HG02884 (cell line): Measurements from ENCODE around the gene EIF2S2.

Experiments
- ATAC-seq: cut with Tn5 transposase; IDR thresholded peaks from one replicate; pipeline ENCODE4 v1.9.1; 2021; ENCODE audit warnings: mild to moderate bottlenecking, moderate library complexity; ENCODE audit not compliant: unreplicated experiment

Gene EIF2S2

GRCh38 chr20:34066476-34067090 lies 45.5 kb downstream of the EIF2S2 start:
- ATAC-seq, result no peak

DNA sequence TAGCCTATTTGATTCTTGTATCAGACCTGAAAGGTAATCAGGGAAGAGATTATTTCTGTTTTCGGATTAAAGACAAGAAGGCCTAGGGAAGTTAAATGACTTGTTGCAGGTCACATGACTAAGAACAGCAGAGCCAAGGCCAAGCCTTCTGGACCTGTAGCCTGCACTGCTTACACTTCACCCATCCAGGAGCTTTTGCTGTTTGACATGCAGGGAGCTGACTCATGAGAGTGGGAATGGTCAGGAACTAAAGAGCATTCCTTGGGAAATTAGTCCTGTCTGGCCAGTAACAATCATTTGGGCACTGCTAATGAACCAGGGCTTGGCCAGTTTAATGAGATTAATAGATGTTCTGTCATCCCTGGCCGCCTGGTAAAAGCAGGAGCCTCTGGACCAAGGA lies 46.8 kb downstream of the EIF2S2 start:
- no peak for ATAC-seq

DNA sequence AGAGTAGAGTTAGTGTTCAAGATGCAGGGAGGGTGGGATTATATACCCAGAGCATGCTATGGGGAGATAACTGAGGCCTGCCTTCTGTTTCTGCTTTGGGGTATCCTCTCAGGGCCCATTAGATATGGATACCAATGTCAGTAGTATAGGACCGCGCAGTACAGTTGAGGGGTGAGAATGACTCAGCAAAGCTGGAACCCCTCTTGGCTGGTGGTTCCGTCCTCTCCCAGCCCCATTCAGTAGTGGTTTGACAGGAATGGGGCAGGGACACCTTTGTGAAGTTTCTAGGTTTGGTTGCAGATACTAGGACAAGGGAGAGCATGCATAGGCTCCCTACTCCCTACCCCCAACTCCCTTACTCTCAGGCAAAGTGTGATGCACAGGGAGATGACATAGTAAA lies 47.8 kb downstream of the EIF2S2 start:
- ATAC-seq, result no peak

GRCh38 chr20:34062570-34063482 lies 49.2 kb downstream of the EIF2S2 start:
- no peak for ATAC-seq

GRCh38 chr20:34061695-34062094 lies 50.3 kb downstream of the EIF2S2 start:
- ATAC-seq, result peak; percentile 76

DNA sequence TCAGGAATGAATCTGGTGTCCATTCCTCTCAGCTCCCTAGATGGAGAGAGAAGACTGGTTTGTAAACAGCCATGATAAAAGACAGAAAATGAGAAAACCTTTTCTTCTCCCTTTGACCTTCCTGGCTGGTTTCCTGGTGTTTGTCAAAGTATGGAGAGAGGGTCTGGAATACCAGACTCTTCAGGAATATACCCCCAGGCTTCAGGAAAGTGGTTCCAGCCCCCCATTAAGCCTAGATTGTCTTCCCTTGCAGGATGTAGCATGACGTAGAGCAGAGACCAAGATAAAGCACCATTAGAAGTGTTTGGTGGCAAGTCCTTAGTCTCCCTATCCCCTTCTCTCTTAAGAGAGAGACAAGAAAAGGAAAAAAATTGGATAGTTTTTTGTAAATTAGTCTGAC lies 51.1 kb downstream of the EIF2S2 start:
- ATAC-seq, result no peak

DNA sequence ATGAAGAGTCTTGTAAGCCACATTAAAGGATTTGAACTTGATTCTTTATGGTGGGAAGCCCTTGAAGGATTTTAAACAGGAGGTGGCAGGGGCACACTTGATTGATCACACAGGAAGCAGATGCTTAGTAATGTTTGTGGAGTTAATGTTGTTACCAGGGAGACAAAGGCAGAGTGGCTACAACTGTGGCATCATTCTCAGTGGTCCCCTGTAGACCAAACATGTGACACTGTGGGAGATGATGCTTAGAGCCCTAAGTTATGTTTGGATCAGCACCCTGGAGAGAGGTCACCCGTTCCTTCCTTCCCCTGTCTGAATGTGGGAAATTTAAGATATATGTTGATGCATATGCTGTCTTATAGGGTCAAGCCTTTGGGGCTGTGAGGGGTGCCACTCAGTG lies 53.2 kb downstream of the EIF2S2 start:
- no peak for ATAC-seq

GRCh38 chr20:34055290-34055689 lies 56.8 kb downstream of the EIF2S2 start:
- ATAC-seq, result no peak

- no peak for ATAC-seq
Measured at GRCh38 chr20:34052414-34052813, 59.6 kb downstream of the EIF2S2 start.

- no peak for ATAC-seq
Measured at GRCh38 chr20:34049897-34050695, 61.9 kb downstream of the EIF2S2 start.

DNA sequence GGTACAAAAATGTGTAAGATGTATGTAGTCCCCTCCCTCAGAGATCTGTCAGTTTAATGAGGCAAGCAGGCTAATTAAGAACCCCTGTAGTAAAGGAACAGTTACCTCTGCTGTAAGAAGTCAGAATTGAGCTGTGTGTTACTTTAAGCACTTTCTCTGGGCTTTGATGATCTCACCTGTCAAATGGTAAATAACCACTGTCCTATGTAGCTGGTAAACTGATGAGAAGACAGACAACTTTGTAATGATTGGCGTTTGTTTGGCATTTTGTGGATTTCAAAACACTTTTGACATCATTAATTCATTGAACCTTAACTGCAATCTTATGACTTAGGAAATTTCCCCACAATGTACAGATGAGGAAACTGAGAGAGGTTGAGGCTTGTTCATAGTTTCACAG lies 62.7 kb downstream of the EIF2S2 start:
- no peak for ATAC-seq

- ATAC-seq, result no peak
Measured at GRCh38 chr20:34047917-34048316, 64.1 kb downstream of the EIF2S2 start.

- no peak for ATAC-seq
Measured at GRCh38 chr20:34047010-34047687, 64.9 kb downstream of the EIF2S2 start.

GRCh38 chr20:34045930-34046725 lies 65.9 kb downstream of the EIF2S2 start:
- ATAC-seq, result no peak

- no peak for ATAC-seq
Measured at GRCh38 chr20:34045294-34045693, 66.7 kb downstream of the EIF2S2 start.

- no peak for ATAC-seq
Measured at GRCh38 chr20:34043025-34043424, 69.0 kb downstream of the EIF2S2 start.

DNA sequence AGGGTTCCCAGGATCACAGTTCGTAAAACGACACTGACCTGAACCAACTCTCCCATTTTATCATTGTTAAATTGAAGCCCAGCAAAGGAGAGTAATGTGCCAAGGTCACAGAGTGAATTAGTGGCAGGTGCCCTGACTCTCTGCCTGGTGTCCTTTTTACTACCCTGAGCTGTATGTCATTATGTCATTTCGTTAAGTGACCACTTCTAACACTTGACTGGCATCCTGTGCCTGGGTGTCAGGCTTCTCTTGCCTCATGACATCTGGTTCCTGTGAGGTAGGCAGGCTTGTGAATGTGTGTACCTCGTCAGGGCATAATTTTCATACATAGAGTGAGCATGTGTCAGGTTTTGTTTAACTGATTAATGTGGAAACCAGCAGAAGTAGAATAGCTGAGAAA lies 69.8 kb downstream of the EIF2S2 start:
- ATAC-seq, result no peak

DNA sequence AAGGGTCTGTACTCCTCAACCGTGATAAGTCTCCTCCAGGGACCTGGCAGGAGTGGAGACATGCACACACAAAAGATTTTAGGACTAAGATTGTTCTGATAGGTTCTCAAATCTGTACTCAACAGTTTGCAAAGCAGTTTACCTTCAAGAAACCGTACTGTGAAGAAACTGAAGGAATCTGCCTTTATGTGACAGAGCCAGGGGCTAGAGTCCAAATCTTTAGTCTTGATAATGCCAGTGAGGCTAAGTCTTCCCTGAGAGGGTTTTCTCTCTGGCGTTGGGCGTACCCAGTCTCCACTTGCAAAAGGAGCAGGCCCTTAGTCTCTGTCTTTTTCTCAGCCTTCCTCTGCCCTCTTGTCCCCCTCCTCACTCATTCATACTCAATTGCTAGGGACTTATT lies 70.8 kb downstream of the EIF2S2 start:
- no peak for ATAC-seq

GRCh38 chr20:34040300-34040995 lies 71.6 kb downstream of the EIF2S2 start:
- no peak for ATAC-seq
